HL-60/S4 treated with phorbol 12-myristate 13-acetate at 8.2 ng/mL for 4 days and 3 days (cell line): ENCODE measurements around the gene NIT2.
"Not testable (repeated sequence)": the region's sequence is repeated elsewhere in the genome, so short reads cannot be mapped to it uniquely, and the experiment has no call there.

Experiments
- in situ Hi-C: fragments of 300-500 bp; cut with MboI; formaldehyde crosslinking; loops from 2 replicates; pipeline ENCODE4 v1.15.0; 2022; ENCODE audit warnings: low sequenced_read_pairs

Gene NIT2

DNA sequence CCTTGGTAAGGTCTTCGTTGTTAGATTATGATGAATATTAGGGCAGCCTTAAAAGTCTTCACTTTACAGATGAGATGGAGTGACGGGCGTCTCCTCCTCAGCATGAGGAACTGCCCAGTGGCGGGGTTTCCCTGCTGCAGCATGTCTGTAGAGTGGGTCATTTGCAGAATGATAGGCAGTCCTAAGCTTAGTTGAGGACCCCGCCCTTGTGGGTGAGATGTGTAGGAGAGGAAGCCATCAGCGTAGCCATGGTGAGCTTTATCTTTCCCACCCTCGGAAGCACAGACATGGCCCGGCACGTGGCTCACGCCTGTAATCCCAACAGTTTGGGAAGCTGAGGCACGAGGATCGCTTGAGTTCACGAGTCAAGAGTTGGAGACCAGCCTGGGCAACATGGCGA lies 877 bp downstream of the NIT2 start:
- in situ Hi-C loops: loop anchor here (25.0 kb wide), 1 partner anchor 252 kb away; no protein-coding TSS in a partner anchor

DNA sequence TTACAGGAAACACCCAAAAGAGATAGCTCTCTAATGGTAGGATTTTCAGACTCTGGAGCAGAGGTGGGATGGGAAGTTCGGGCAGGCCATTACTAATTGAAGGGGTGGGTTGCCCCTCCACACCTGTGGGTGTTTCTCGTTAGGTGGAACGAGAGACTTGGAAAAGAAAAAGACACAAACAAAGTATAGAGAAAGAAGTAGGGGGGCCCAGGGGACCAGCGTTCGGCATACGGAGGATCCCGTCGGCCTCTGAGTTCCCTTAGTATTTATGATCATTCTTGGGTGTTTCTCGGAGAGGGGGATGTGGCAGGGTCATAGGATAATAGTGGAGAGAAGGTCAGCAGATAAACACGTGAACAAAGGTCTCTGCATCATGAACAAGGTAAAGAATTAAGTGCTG lies 1.7 kb downstream of the NIT2 start:
- in situ Hi-C loops: loop anchor here (25.0 kb wide), 1 partner anchor 251 kb away; no protein-coding TSS in a partner anchor

DNA sequence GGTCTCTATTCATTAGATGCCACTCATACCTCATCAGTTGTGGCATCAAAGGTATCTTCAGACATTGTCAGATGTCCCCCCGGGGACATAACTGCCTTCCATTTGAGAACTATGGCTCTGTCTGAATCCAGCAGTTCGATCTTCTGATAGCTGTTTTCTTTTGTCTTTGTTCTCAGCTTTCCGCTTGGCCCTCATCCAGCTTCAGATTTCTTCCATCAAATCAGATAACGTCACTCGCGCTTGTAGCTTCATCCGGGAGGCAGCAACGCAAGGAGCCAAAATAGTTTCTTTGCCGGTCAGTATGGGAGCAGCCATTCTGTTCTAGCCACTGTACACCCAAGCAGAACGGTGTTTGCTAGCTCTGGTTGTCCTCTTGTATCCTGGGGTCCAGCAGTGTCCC lies 4.4 kb downstream of the NIT2 start:
- in situ Hi-C loops: loop anchor here (25.0 kb wide), 1 partner anchor 248 kb away; no protein-coding TSS in a partner anchor

DNA sequence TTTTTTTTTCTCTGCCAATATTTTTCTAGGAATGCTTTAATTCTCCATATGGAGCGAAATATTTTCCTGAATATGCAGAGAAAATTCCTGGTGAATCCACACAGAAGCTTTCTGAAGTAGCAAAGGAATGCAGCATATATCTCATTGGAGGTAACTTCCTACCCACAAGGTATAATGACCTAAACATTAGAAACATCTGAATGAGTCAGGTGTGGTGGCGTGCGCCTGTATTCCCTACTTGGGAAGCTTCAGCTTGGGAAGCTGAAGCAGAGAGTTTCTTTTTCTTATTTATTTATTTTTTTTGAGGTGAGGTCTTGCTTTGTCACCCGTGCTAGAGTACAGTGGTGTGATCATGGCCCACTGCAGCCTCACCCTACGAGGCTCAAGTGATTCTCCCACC lies 5.2 kb downstream of the NIT2 start:
- in situ Hi-C loops: loop anchor here (25.0 kb wide), 1 partner anchor 248 kb away; no protein-coding TSS in a partner anchor

DNA sequence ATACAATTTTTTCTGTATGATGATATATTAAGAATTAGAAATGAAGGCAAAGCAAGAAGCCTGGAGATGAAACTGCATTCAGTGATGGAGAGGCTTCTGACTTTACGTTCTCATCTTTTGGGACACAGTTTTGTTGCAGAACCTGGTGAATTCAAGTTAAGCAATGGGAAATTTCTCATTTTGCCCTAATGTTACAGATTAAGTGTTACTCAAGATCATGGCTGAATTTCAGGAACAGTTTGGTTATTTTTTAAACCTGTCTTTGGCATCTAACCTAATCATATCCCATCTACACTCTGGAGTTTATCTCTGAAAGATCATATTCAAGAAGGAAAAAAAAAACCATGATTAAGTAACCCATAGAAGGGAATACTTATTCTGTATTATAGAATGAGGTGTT lies 6.0 kb downstream of the NIT2 start:
- in situ Hi-C loops: loop anchor here (25.0 kb wide), 1 partner anchor 247 kb away; no protein-coding TSS in a partner anchor

DNA sequence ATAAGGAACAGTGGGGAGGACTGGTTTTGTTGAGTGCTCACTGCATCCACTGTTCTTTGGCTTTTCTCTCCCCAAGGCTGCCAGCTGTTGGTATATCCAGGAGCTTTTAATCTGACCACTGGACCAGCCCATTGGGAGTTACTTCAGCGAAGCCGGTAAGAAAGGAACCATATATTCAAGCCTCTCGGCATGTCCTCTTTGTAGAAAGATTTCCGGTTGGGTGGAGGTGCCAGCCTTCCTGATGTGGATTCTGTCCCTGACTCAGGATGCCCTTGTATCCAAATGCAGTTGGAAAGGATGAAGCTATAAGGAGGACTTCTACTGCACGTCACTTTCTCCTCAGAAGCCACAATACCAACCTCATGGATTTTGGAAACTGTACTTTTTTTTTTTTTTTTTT lies 14.2 kb downstream of the NIT2 start:
- in situ Hi-C loops: loop anchor here (25.0 kb wide), 1 partner anchor 239 kb away; no protein-coding TSS in a partner anchor

DNA sequence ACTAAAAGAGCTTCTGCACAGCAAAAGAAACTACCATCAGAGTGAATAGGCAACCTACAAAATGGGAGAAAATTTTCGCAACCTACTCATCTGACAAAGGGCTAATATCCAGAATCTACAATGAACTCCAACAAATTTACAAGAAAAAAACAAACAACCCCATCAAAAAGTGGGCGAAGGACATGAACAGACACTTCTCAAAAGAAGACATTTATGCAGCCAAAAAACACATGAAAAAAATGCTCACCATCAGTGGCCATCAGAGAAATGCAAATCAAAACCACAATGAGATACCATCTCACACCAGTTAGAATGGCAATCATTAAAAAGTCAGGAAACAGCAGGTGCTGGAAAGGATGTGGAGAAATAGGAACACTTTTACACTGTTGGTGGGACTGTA lies 17.2 kb downstream of the NIT2 start:
- in situ Hi-C loops: not testable (repeated sequence)

DNA sequence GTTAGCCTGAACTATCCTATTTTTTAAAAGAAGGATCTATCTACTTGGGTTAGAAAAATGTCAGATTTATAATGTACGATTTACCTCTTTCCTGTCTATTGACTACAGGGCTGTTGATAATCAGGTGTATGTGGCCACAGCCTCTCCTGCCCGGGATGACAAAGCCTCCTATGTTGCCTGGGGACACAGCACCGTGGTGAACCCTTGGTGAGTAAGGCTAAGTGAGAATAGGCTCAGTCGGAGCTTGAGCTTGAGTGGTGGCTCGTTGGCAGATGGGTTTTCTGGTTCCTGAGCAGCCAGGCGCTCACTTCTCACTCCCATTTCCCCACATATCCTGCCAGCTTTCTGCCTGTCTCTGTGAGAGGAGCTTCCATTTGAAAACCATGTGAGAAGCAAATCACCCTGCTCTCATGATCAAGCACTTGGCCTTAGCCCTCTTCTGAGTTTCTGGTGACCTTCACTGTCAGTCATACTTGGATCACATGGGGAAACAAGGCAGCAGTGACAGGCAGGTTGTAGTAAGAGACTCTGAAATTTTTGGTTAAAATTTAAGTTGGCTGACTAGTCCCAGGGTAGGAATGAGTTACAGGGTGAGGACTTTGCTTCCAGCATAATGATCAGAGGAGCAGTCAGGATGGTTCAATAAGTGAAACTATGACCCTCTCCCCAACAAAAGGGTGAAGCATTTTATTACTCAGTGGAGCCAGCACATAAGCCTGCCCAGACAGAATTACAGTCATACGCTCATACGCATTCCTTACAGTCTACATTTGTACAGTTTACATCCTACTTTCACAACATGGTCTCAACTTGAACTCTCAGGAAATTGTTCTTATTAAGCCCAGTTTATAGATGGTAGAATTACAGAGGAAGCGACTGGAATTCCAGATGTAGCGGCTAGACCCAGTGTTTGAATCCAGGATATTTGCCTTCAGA lies 18.0 kb downstream of the NIT2 start:
- in situ Hi-C loops: no loop called here

DNA sequence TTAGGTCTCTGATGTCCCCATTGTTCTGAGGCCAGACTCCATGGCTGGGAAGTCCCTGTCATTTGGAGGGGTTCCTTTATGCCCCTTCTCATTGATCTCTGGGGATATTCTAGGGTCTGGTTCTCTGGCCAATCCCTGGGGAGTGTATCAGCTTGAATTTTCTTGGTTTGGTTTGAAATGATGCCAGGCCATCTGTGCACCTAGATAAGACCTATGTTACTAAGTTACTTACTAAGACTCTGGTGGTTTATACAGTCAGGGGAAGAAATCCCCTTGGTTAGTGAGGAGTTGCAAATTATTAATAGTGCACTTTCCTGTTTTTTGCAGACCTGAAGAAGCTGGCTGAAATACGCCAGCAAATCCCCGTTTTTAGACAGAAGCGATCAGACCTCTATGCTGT lies 20.3 kb downstream of the NIT2 start:
- in situ Hi-C loops: no loop called here

DNA sequence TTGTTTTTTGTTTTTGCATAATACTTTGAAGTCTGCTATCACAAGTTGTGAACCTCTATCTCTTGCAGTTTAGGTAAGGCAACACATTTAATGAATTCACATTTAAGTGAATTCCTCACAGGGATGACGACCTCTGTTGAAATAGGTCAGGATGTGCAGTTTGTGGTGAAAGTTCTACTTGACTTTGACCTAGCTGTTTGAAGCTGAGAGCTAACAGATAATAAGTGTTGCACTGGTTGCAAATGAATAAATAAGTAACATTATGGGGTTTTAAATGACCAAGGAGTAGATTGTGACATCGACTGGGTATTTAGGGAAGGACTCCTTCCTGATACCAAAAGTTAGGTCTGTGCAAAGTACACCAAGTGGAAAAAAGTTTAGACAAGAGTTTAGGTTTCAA lies 23.9 kb downstream of the NIT2 start:
- in situ Hi-C loops: no loop called here

DNA sequence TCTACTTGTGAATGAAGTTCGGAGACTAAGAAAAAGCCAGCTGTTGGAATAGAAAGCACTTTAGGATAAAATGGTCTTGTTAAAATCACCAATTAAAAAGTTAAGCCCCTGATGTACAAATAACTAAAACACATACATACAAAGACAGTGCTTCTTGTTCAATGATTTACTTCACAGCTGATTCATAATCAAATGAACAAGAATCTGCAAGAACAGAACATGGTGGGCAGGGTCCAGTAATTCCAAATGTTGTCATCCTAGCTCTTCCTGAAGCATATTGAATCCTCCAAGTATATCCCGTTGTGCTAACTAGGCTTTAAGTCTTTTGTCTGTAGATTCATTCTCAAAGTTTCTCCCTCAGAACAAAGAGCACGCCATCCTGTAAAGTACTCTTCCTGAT lies 24.5 kb downstream of the NIT2 start:
- in situ Hi-C loops: no loop called here

DNA sequence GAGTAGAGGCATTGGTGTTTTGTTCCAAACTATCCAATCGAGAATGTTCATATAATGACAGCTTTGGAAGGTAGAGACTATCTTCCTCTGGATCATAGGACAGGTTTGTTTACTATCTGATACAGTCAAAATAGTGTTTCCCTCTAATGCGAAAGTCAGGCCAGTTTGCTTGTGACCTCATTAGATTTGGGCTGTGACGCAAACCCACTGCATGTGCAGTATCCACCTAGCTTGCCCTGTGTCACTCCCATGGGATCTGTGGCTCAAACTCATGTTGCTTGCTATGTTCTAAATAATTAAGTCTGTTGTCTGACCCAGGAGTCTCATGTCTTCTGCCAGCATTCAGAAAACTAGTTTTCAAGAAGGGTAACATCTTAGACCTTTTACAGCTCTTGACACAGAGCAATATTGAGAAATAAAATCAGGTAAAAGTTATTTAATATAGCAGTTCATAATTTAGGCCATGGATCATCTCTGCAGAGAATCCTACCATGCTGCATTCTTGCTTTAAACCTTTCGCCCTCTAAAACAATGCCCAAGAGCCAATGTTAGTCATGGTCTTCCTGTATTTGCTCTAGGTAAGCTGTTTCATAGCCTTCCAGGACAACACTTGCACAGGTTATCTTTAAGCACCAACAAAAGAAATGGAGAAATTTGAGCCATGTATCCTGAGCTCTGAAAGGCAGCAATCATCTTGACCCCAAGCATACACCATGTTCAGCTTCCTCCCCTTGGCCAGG lies 26.4 kb downstream of the NIT2 start:
- in situ Hi-C loops: no loop called here

DNA sequence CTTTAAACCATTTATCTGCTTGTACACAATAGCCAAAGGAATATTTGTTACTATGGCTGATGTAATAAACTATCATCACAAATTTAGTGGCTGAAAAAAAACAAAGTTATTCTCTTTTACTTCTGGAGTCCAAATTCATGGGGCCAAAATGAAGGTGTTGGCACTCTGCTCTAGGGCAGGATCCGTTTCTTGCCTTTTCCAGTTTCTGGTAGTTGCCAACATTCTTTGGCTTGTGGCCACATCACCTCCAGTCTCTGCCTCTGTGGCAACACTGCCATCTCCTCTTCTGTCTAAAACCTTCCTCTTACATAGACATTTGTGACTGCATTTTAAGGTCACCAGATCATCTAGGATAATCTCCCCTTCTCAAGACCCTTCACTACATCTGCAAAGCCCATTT lies 27.3 kb downstream of the NIT2 start:
- in situ Hi-C loops: no loop called here

DNA sequence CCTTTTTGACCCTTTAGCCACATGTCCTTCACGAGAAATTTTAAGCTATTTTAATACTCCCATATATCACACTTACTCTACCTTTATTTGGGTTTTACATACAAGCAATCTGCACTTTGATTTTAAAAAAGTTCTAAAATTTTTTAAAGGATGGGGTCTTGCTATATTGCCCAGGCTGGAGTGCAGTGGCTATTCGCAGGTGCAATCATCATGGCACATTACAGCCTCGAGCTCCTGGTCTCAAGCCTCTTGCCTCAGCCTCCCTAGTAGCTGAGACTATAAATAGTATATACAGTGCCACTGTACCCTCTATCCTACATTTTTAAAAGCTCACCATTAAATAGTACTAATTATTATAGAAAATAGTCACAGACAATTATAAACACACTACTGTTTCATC lies 29.9 kb downstream of the NIT2 start:
- in situ Hi-C loops: no loop called here

DNA sequence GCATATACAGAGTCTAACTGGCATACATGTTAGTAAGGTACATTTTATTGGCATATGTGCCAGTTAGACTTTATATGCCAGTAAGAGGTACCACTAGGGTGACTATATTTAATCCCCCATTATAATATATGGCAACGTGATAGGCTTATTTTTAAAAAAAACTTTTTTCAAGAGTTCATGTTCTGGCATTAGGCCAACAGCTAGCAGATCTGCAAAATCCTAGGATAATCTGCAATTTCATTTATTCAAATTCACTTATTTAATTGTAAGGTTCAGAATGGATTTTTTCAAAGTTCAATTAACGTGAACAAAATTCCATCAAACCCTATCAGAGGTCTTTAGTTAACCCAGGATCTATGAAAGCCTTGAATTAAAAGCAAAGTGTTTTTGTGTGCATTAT lies 31.9 kb downstream of the NIT2 start:
- in situ Hi-C loops: no loop called here

DNA sequence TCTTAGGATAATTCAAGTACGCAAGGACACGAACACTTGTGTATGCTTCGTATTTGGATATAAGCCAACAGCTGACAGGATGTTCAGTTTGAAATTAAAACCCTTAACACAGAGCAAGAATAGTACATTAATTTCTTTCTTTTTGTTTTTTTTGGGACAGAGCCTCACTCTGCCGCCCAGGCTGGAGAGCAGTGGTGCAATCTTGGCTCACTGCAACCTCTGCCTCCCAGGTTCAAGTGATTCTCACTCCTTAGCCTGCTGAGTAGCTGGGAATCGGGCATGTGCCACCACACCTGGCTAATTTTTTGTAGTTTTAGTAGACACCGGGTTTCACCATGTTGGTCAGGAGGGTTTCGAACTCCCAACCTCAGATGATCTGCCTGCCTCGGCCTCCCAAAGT lies 33.9 kb downstream of the NIT2 start:
- in situ Hi-C loops: no loop called here

DNA sequence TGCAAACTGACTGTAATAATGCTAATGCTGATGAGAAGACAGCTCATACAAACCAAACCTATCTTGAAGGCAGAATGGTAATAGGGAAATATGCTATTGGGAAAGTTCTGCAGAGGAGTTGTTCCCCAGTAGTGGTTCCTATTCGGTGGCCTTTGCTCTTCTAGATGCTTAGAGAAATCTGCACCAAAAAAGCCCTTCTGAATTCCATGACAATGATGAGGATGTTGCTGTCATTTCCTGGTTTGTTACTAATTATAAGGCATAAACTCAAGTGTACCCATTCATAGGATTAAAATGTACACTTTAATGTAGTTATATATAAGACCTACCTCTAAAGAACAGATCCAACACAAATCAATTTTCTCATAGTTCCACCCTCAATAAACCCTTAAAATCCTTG lies 36.2 kb downstream of the NIT2 start:
- in situ Hi-C loops: no loop called here

DNA sequence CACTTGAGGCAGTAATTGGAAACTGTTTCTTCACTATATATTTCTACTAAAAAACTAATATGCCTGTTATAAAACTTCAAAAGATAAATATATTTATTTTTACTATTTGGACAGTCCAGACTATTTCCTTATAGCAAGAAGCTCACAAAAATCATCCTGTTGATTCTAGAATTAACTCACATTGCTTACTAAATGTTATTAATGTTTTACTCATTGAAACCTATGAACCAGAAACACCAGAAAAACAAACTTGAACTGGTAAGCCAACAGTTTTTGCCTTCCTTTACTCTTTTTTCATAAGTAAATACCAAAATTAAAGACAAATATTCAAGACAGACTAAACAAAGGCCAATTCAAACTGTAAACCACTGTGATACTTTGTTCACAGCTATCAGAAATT lies 40.0 kb downstream of the NIT2 start:
- in situ Hi-C loops: no loop called here

DNA sequence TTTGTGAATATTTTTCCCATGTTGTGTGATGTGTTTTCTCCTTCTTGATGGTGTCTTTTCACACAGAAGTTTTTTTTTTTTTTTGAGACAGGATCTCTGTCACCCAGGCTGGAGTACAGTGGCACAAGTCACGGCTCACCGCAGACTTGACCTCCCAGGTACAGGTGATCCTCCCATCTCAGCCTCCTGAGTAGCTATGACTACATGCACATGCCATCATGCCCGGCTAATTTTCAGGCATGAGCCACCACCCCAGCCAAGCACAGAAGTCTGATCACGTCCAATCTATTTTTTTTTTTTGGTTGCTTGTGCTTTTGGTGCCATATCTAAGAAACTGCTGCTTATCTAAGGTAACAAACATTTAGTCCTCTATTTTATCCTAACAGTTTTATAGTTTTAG lies 41.7 kb downstream of the NIT2 start:
- in situ Hi-C loops: no loop called here

DNA sequence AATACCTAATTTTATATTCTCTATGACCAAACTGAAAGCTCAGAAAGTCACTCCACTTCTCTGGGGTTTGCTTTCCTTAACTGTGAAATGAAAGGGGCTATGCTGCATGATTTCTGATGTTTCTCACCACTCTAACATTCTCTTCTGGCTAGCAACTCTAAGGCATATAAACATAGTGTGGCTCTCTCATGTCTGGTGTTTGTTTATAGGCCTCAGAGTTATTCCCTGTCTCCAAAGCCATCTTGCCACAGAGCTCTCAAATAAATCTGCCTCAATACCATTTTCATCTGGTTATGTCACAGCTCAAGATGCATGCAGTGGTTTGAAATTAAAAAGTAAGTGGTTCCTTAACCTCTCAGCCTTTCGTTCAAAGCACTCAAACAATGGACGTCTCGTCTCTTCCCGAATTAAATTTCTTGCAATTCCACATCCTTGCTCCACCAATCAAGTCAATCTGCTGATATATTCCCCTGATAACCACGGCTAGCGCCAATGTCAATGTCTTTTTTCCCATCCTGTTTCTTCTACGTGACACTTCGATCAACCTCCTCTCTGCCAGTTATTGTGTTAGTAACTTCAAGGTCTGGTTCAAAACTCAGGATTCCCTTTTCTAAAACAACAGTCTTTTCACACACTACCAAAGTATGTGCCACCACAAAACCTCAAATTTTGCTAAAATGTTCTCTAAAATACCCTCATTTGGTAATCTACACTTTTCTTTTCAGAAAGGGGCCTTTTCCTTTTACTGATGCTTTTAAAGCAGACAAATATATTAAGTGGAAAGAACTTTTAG lies 50.4 kb downstream of the NIT2 start:
- in situ Hi-C loops: no loop called here

DNA sequence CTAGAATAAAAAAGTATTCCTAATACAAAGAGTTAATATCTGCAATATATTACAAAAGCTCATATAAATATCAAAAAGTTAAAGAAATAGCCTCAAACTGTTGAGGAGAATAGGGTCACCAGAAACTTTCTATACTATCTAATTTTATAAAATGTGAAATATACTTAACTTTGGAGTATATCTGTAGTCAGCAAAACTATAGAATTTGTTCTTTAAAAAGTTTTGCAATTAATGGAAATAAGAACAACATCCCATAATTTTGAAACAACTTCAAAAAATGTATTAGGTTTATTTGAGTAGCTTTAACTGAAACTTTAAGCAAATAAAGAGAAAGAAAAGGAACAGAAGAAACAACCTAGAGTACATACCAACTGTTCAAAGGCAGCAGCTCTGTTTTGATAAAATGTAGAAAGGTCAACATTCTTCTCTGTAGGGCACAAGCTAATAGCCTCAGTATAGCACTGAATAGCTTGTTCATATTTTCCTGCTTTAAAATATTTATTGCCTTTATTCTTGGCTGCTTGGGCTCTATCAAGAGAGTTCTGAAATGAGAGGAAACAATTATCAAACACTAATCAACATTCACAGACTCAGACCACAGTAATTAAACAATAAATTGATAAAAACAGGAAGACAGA lies 52.0 kb downstream of the NIT2 start:
- in situ Hi-C loops: no loop called here
